HepG2 (cell line): ENCODE results near the gene SLC25A47. TPM values are rescaled to one million over a fixed set of nuclear protein-coding genes. Genes with fewer than 3 reads are reported as not detected.

ENCODE experiments used
- CHD2 ChIP-seq: IDR thresholded peaks from 2 replicates; pipeline ENCODE4 v1.6.1; 2011; ENCODE audit warnings: low read depth, low read length, improper control_type of control experiment
- HCFC1 ChIP-seq: fragments of 150-350 bp; IDR thresholded peaks from 2 replicates; pipeline ENCODE4 v1.6.1; 2014; ENCODE audit warnings: low read depth, low read length
- SP4 ChIP-seq: sonication (generic); formaldehyde crosslinking; IDR thresholded peaks from 2 replicates; pipeline ENCODE4 v1.8.1; 2023; ENCODE audit warnings: mild to moderate bottlenecking, missing genetic modification reagents
- ZNF468 ChIP-seq: sonication (generic); formaldehyde crosslinking; IDR thresholded peaks from 2 replicates; pipeline ENCODE4 v1.8.0; 2022; ENCODE audit warnings: mild to moderate bottlenecking, moderate library complexity, missing genetic modification reagents
- ZNF567 ChIP-seq: sonication (generic); formaldehyde crosslinking; IDR thresholded peaks from 2 replicates; pipeline ENCODE4 v1.8.1; 2023; ENCODE audit warnings: mild to moderate bottlenecking, missing genetic modification reagents, borderline replicate concordance
- polyA plus RNA-seq, 8 experiments: library from polyadenylated mRNA; depleted of rRNA in 3 of 8; stranded (reverse) in 7 of 8; unstranded in 1 of 8; fragments of >200 nt; fragmentation: Illumina TruSeq in 4 of 8; extraction: Trizol in 4 of 8; gene quantifications; 2 replicates each; pipeline versions ENCODE4 v1.2.1 to v1.2.3, GENCODE V29; 2011 to 2016; ENCODE audit warnings: low read depth in 4 of 8, missing spikeins in 1 of 8, mixed read lengths in 1 of 8; ENCODE audit not compliant: insufficient read depth in 1 of 8
- total RNA-seq, 5 experiments: library from RNA; depleted of rRNA; stranded (reverse); fragments of >200 nt; fragmentation: Illumina TruSeq; extraction: Trizol; gene quantifications; 2 replicates each; pipeline ENCODE4 v1.2.3, GENCODE V29; 2016; ENCODE audit warnings: low read depth in 1 of 5
- TF ChIP-seq, protein P1 (sequence below): sonication (generic); formaldehyde crosslinking; IDR thresholded peaks from 2 replicates; pipeline ENCODE4 v1.9.0; 2021; ENCODE audit warnings: missing genetic modification reagents, borderline replicate concordance
- TF ChIP-seq, protein P2 (sequence below): sonication (generic); formaldehyde crosslinking; IDR thresholded peaks from 2 replicates; pipeline ENCODE4 v1.9.0; 2021; ENCODE audit warnings: missing genetic modification reagents, mild to moderate bottlenecking, borderline replicate concordance
- TF ChIP-seq, protein P3 (sequence below): sonication (generic); formaldehyde crosslinking; IDR thresholded peaks from 2 replicates; pipeline ENCODE4 v1.4.0; 2020; ENCODE audit warnings: mild to moderate bottlenecking, missing genetic modification reagents
- TF ChIP-seq, protein P4 (sequence below): sonication (generic); formaldehyde crosslinking; IDR thresholded peaks from 2 replicates; pipeline ENCODE4 v1.9.0; 2022; ENCODE audit warnings: missing genetic modification reagents, mild to moderate bottlenecking, borderline replicate concordance

SLC25A47 gene
- total and polyA plus RNA-seq, 2 of the 13 experiments (the other 11 are each of a cell fraction or from before 2014, with no cell fraction given), result 1.0 to 1.7 TPM

DNA sequence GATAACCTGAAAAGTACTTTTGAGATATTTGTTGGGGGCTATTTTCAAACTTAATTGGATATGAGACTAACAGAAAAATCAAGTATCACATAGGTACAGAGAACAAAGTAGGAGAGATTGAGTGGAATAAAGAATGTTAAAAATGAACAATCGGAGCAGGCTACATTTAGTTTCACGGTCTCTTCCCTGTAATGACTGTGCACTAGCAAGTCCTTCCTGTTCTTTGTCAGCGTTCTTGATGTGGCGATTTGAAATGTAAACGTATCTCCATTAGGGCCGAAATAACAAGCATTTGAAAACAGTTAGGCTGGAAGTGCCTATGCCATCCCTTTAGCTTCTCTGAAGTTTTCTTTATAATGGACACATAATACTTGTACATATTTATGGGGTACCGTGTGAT is 47.9 kb upstream of the SLC25A47 start (continued):
- TF ChIP-seq CHD2, result no peak
- TF ChIP-seq, protein P1, sequence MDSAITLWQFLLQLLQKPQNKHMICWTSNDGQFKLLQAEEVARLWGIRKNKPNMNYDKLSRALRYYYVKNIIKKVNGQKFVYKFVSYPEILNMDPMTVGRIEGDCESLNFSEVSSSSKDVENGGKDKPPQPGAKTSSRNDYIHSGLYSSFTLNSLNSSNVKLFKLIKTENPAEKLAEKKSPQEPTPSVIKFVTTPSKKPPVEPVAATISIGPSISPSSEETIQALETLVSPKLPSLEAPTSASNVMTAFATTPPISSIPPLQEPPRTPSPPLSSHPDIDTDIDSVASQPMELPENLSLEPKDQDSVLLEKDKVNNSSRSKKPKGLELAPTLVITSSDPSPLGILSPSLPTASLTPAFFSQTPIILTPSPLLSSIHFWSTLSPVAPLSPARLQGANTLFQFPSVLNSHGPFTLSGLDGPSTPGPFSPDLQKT, result no peak
- TF ChIP-seq HCFC1, result no peak
- TF ChIP-seq, protein P2, sequence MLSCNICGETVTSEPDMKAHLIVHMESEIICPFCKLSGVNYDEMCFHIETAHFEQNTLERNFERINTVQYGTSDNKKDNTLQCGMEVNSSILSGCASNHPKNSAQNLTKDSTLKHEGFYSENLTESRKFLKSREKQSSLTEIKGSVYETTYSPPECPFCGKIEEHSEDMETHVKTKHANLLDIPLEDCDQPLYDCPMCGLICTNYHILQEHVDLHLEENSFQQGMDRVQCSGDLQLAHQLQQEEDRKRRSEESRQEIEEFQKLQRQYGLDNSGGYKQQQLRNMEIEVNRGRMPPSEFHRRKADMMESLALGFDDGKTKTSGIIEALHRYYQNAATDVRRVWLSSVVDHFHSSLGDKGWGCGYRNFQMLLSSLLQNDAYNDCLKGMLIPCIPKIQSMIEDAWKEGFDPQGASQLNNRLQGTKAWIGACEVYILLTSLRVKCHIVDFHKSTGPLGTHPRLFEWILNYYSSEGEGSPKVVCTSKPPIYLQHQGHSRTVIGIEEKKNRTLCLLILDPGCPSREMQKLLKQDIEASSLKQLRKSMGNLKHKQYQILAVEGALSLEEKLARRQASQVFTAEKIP, result no peak
- TF ChIP-seq, protein P3, sequence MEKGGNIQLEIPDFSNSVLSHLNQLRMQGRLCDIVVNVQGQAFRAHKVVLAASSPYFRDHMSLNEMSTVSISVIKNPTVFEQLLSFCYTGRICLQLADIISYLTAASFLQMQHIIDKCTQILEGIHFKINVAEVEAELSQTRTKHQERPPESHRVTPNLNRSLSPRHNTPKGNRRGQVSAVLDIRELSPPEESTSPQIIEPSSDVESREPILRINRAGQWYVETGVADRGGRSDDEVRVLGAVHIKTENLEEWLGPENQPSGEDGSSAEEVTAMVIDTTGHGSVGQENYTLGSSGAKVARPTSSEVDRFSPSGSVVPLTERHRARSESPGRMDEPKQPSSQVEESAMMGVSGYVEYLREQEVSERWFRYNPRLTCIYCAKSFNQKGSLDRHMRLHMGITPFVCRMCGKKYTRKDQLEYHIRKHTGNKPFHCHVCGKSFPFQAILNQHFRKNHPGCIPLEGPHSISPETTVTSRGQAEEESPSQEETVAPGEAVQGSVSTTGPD (CRISPR knock-in tag), result no peak
- TF ChIP-seq, protein P4, sequence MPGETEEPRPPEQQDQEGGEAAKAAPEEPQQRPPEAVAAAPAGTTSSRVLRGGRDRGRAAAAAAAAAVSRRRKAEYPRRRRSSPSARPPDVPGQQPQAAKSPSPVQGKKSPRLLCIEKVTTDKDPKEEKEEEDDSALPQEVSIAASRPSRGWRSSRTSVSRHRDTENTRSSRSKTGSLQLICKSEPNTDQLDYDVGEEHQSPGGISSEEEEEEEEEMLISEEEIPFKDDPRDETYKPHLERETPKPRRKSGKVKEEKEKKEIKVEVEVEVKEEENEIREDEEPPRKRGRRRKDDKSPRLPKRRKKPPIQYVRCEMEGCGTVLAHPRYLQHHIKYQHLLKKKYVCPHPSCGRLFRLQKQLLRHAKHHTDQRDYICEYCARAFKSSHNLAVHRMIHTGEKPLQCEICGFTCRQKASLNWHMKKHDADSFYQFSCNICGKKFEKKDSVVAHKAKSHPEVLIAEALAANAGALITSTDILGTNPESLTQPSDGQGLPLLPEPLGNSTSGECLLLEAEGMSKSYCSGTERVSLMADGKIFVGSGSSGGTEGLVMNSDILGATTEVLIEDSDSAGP (CRISPR knock-in tag), result no peak
- TF ChIP-seq SP4 (CRISPR knock-in tag), result no peak
- no peak for TF ChIP-seq ZNF468
- TF ChIP-seq ZNF567, result no peak
